ENCODE data around the gene DLX2.

DLX2 gene

DNA sequence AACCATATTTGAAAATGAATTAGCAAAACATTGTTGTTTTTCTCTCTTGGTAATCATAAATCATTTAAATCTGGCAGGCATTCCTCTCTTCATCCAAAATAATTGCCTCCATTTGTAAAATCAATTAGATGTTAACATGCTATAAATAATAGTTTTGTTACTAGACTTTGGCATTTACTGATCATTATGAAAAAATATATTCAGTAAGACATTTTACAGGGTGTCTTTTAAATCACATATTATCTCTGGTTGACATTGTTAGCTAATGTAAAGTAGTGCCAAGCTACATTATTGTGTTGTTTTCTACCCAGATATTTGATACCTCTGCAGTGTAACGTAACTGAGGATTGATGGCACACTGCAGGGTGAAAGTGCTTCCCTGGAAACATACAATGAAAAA is 49.2 kb downstream of the DLX2 start:
- DNase-seq (ENCODE audit: low read depth in 3 of 3): no peak

DNA sequence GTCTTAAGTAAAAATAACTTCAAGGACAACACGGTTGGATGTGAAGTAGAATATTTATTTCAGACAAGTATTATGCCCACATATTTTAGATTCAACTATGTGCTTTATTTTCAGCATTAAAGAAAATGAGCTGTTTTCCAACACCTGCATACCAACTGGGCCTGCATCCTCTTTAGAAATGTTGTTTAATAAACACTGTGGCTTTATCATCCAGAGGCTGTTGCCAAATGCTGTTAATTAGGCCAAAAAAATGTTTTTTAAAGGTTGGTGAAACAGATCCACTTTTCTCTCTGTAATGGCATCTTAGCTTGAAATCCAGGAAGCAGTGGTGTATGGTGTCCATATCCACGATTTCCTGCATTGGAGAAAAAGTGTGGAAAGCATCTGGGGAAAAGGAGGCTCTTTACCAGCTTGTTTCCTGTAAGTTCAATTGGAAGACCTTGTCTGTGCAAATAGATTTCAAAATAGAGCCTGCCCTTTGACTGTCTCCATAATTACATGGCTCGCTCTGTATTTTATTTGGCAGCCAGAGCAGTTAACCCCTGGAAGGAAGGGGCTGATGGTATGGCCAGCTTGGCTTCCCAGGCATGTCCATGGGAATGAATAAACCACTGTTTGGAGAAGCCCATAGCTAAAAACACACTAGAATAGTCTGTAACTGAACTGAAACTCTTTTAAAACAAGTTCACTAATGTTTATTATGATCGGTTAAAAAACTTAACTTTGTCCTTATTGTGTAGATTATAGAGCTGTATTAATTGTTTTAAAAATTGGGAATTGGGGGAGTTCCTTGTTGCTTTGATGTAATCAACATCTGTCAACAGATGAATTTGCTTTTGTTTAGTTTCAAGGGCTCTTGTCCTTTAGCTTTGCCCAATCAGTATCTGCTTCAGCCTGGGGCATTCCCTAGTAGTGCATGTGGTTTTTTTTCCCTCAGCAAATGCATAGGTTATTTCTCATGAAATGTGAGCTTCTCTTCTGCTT is 50.4 kb downstream of the DLX2 start:
- no peak for DNase-seq (ENCODE audit: low read depth in 3 of 3)

GRCh38 chr2:172050479-172051125 is 52.1 kb downstream of the DLX2 start:
- no peak for DNase-seq (ENCODE audit: low read depth in 3 of 3)

DNA sequence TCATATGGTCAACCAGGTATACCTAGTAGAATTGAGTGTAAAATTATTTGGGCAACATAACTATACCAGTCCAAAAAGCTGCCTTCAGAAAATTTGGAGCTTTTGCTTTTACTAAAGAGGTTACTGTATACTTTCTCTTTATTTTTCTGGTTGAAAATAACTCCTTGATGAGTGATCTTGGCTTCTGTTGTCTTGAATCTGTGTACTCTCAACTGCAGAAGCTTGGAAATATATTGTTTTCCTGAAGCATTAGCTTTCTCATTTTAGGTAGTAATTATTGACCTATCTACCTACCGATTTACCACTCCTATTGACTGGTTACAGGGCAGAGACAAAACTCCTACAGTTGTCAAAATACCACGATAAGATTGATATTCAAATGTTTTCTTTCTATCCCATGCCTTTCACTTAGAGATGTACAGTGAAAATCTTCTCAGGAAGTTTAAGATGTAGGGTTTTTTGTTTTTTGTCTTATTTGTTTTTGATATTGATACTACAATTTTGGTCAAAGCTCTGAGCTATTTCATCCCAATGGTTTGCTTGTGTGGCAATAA is 53.1 kb downstream of the DLX2 start:
- no peak for DNase-seq (ENCODE audit: low read depth in 3 of 3)

Data from stimulated activated CD4-positive, alpha-beta T cell treated with anti-CD3 and anti-CD28 coated beads, TNF-alpha, amount 100 ng/mL, for 48 hours (primary cell).